A673 (cell line): ENCODE results near the gene HMOX1.

ENCODE experiments used
- CTCF ChIP-seq: fragments of 300-800, 200-600 bp; sonication (generic); conservative IDR thresholded peaks from 2 replicates; pipeline ENCODE4 v1.5.1; 2017; ENCODE audit warnings: low read depth, mild to moderate bottlenecking, antibody characterized with exemption, low read length, moderate library complexity, mixed read lengths
- EZH2 ChIP-seq: fragments of 200-600 bp; sonication (generic); IDR thresholded peaks from 2 replicates; pipeline ENCODE4 v1.6.1; 2017; ENCODE audit warnings: borderline replicate concordance, low read depth, mild to moderate bottlenecking, mixed read lengths, antibody characterized with exemption, low read length; ENCODE audit not compliant: poor library complexity, severe bottlenecking

- no peak for TF ChIP-seq EZH2
- TF ChIP-seq CTCF, result no peak
Observed at GRCh38 chr22:35353318-35353717, 27.6 kb upstream of the HMOX1 start.
